OCI-LY3 (cell line): Measurements from ENCODE around the gene SULT1A2.
"Not testable (repeated sequence)": the region's sequence is repeated elsewhere in the genome, so short reads cannot be mapped to it uniquely, and the experiment has no call there.

Experiments used
- EZH2phosphoT487 ChIP-seq: fragments of 200-600 bp; shearing (Covaris generic); IDR thresholded peaks from 2 replicates; pipeline ENCODE4 v1.6.1; 2018; ENCODE audit warnings: antibody characterized with exemption, mixed run types, low read depth
- TF ChIP-seq, protein P1 (sequence below): fragments of 200-600, 300-600 bp; sonication (generic); IDR thresholded peaks from 2 replicates; pipeline ENCODE4 v1.5.1; 2014; ENCODE audit warnings: antibody characterized with exemption, low read length, low read depth

GRCh38 chr16:28639959-28640358 lies 43.1 kb upstream of the SULT1A2 start:
- TF ChIP-seq EZH2phosphoT487 = not testable (repeated sequence)
- TF ChIP-seq, protein P1, sequence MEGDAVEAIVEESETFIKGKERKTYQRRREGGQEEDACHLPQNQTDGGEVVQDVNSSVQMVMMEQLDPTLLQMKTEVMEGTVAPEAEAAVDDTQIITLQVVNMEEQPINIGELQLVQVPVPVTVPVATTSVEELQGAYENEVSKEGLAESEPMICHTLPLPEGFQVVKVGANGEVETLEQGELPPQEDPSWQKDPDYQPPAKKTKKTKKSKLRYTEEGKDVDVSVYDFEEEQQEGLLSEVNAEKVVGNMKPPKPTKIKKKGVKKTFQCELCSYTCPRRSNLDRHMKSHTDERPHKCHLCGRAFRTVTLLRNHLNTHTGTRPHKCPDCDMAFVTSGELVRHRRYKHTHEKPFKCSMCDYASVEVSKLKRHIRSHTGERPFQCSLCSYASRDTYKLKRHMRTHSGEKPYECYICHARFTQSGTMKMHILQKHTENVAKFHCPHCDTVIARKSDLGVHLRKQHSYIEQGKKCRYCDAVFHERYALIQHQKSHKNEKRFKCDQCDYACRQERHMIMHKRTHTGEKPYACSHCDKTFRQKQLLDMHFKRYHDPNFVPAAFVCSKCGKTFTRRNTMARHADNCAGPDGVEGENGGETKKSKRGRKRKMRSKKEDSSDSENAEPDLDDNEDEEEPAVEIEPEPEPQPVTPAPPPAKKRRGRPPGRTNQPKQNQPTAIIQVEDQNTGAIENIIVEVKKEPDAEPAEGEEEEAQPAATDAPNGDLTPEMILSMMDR = not testable (repeated sequence)
